ENCODE measurements around the gene LASP1. TPM values are rescaled to one million over a fixed set of nuclear protein-coding genes. Genes with fewer than 3 reads are reported as not detected.
A peak's percentile ranks its signal among the peaks of the same experiment; 100 is the strongest.

The LASP1 gene
- total RNA-seq, 4 donors from 2014 or later, result 10.7 to 24.1 (median 20.5) TPM

GRCh38 chr17:38958756-38959155 lies 88.9 kb downstream of the LASP1 start:
- intact Hi-C loops (cut with DNase I; ENCODE audit: low total_unique reads), result no loop called here
- H3K36me3 ChIP-seq, result no peaks in the 10 kb centered on the region
- no peak for DNase-seq
- H3K9me3 ChIP-seq, result no peaks in the 10 kb centered on the region
- TF ChIP-seq POLR2A (IDR thresholded peaks at IDR 0.05) (no peak), CTCF (IDR thresholded peaks at IDR 0.05 in 4 of 5, conservative IDR thresholded peaks at IDR 0.05 in 1 of 5) (no peak)
- H3K4me3 ChIP-seq, result no peak overlapping the region
- H3K4me1 ChIP-seq, result no peaks in the 10 kb centered on the region
- in situ Hi-C loops (cut with MboI; ENCODE audit: low sequenced_read_pairs in 4 of 4), result no loop called here
- ATAC-seq, result no peak
- no peaks in the 10 kb centered on the region for H3K27me3 ChIP-seq
- no peak overlapping the region for H3K27ac ChIP-seq

GRCh38 chr17:38959508-38959907 lies 89.7 kb downstream of the LASP1 start:
- TF ChIP-seq POLR2A (IDR thresholded peaks at IDR 0.05) (no peak), CTCF (IDR thresholded peaks at IDR 0.05 in 4 of 5, conservative IDR thresholded peaks at IDR 0.05 in 1 of 5) (no peak)
- Histone ChIP-seq H3K9me3 (no peaks in the 10 kb centered on the region), H3K27me3 (no peaks in the 10 kb centered on the region), H3K4me3 (no peak overlapping the region), H3K4me1 (no peaks in the 10 kb centered on the region), H3K27ac (no peak overlapping the region), H3K36me3 (no peaks in the 10 kb centered on the region)
- DNase-seq (no peak), ATAC-seq (no peak)
- intact Hi-C loops (cut with DNase I; ENCODE audit: low total_unique reads), result no loop called here
- in situ Hi-C loops (cut with MboI; ENCODE audit: low sequenced_read_pairs in 4 of 4), result no loop called here

GRCh38 chr17:38960402-38960801 lies 90.5 kb downstream of the LASP1 start:
- Histone ChIP-seq H3K27me3 (no peaks in the 10 kb centered on the region), H3K4me3 (no peak overlapping the region), H3K4me1 (no peaks in the 10 kb centered on the region), H3K27ac (no peak overlapping the region), H3K9me3 (no peaks in the 10 kb centered on the region), H3K36me3 (no peaks in the 10 kb centered on the region)
- intact Hi-C loops (cut with DNase I; ENCODE audit: low total_unique reads), result no loop called here
- no peak for TF ChIP-seq POLR2A (IDR thresholded peaks at IDR 0.05)
- TF ChIP-seq CTCF (IDR thresholded peaks at IDR 0.05 in 4 of 5, conservative IDR thresholded peaks at IDR 0.05 in 1 of 5), result no peak
- DNase-seq, result no peak
- in situ Hi-C loops (cut with MboI; ENCODE audit: low sequenced_read_pairs in 4 of 4), result no loop called here
- no peak for ATAC-seq

- in situ Hi-C loops (cut with MboI; ENCODE audit: low sequenced_read_pairs in 4 of 4), result no loop called here
- no peaks in the 10 kb centered on the region for H3K4me1 ChIP-seq
- no peaks in the 10 kb centered on the region for H3K27me3 ChIP-seq
- no peak overlapping the region for H3K4me3 ChIP-seq
- no peaks in the 10 kb centered on the region for H3K9me3 ChIP-seq
- no peaks in the 10 kb centered on the region for H3K36me3 ChIP-seq
- intact Hi-C loops (cut with DNase I; ENCODE audit: low total_unique reads), result no loop called here
- TF ChIP-seq POLR2A (IDR thresholded peaks at IDR 0.05), result no peak
- no peak for TF ChIP-seq CTCF (IDR thresholded peaks at IDR 0.05 in 4 of 5, conservative IDR thresholded peaks at IDR 0.05 in 1 of 5)
- H3K27ac ChIP-seq, result no peak overlapping the region
- DNase-seq (no peak), ATAC-seq (no peak)
These were observed 91.6 kb downstream of the LASP1 start for GRCh38 chr17:38961413-38961812.

GRCh38 chr17:38967290-38967738 lies 97.5 kb downstream of the LASP1 start, which contains the start of gene FBXO47:
Gene FBXO47 (minus strand): TSS chr17:38967403. CDS start chr17:38963025, 4,378 bp downstream.
- peak; percentile 98 to 99 for ATAC-seq
- H3K27ac ChIP-seq, result peak within 1 kb of the TSS; percentile 58 to 81 (median 73)
- intact Hi-C loops (cut with DNase I; ENCODE audit: low total_unique reads), result no loop called here

More at GRCh38 chr17:38967290-38967738, 97.5 kb downstream of the LASP1 start, which contains the start of gene FBXO47:
- no peaks in the 10 kb centered on the region for H3K9me3 ChIP-seq
- peak; percentile 77 to 91 for DNase-seq
- no peaks in the 10 kb centered on the region for H3K36me3 ChIP-seq
- H3K4me3 ChIP-seq, result peak within 1 kb of the TSS; percentile 24 to 44 (median 42)
- H3K4me1 ChIP-seq, result no peaks in the 10 kb centered on the region
- H3K27me3 ChIP-seq, result no peaks in the 10 kb centered on the region
- in situ Hi-C loops (cut with MboI; ENCODE audit: low sequenced_read_pairs in 4 of 4), result no loop called here
- TF ChIP-seq POLR2A (IDR thresholded peaks at IDR 0.05) (peak; percentile 28 to 57), CTCF (IDR thresholded peaks at IDR 0.05 in 4 of 5, conservative IDR thresholded peaks at IDR 0.05 in 1 of 5) (peak in 3 of 5 experiments; percentile 15 to 16 (median 16))
